IMR-90 (cell line): ENCODE results near the gene RBMS3. TPM values are rescaled to one million over a fixed set of nuclear protein-coding genes. Genes with fewer than 3 reads are reported as not detected.
A peak's percentile ranks its signal among the peaks of the same experiment; 100 is the strongest.

ENCODE experiments used
- ATAC-seq: fragments of 200-7000 bp; cut with Tn5 transposase; 2 replicates; pipeline ENCODE4 v1.9.1; 2020; ENCODE audit warnings: low read depth, mild to moderate bottlenecking, moderate library complexity
- BruUV-seq: library from RNA; stranded (reverse); fragments of 400-500 nt; replicated peaks from 2 replicates; lab custom pipeline; 2021; lab: Mats Ljungman, UMichigan
- CTCF ChIA-PET: fragments of 300-600 bp; formaldehyde crosslinking; extraction: SDS; loops from one replicate; lab custom pipeline; 2021; ENCODE audit warnings: antibody characterized with exemption; lab: Yijun Ruan, JAX
- POLR2A ChIA-PET: fragments of 300-600 bp; sonication (Branson Sonifier 250); formaldehyde crosslinking; loops from one replicate; lab custom pipeline; 2022; ENCODE audit warnings: antibody characterized with exemption; ENCODE audit not compliant: unreplicated experiment; lab: Charles Lee
- DNase-seq: peaks from one replicate; pipeline ENCODE4 v3.0.0; 2013
- H2AFZ ChIP-seq: replicated peaks from 2 replicates; pipeline ENCODE3; 2013; ENCODE audit warnings: low read length, mild to moderate bottlenecking; ENCODE audit not compliant: poor library complexity
- H2AK5ac ChIP-seq: 2 replicates; pipeline ENCODE4 v1.6.1; 2013; ENCODE audit warnings: low read depth, low read length, inconsistent platforms
- H2AK9ac ChIP-seq: replicated peaks from 2 replicates; pipeline ENCODE3; 2013; ENCODE audit warnings: mild to moderate bottlenecking, low read depth, low read length, moderate library complexity; ENCODE audit not compliant: poor library complexity
- H2BK120ac ChIP-seq: 2 replicates; pipeline ENCODE4 v1.6.1; 2013; ENCODE audit warnings: low read depth, low read length, inconsistent platforms
- H2BK15ac ChIP-seq: 3 replicates; pipeline ENCODE4 v1.6.1; 2013; ENCODE audit warnings: low read depth, low read length, inconsistent platforms
- H2BK20ac ChIP-seq: 2 replicates; pipeline ENCODE4 v1.6.1; 2013; ENCODE audit warnings: low read depth, mild to moderate bottlenecking, inconsistent platforms, low read length, moderate library complexity
- H2BK5ac ChIP-seq: 2 replicates; pipeline ENCODE4 v1.6.1; 2013; ENCODE audit warnings: mild to moderate bottlenecking, low read depth, low read length, inconsistent platforms; ENCODE audit not compliant: poor library complexity, severe bottlenecking
- H3K14ac ChIP-seq: replicated peaks from 2 replicates; pipeline ENCODE4 v1.6.1; 2013; ENCODE audit warnings: low read depth, low read length, inconsistent platforms
- H3K18ac ChIP-seq: 2 replicates; pipeline ENCODE4 v1.6.1; 2013; ENCODE audit warnings: low read depth, low read length, control low read depth
- H3K23ac ChIP-seq: 2 replicates; pipeline ENCODE4 v1.6.1; 2013; ENCODE audit warnings: low read depth, low read length, inconsistent platforms
- H3K27ac ChIP-seq: 2 replicates; pipeline ENCODE4 v1.5.1; 2013; ENCODE audit warnings: mild to moderate bottlenecking, control low read depth, low read length; ENCODE audit not compliant: insufficient read depth
- H3K27me3 ChIP-seq: 2 replicates; pipeline ENCODE4 v1.6.1; 2013; ENCODE audit warnings: low read length; ENCODE audit not compliant: control insufficient read depth, insufficient read depth
- H3K36me3 ChIP-seq: 2 replicates; pipeline ENCODE4 v1.6.1; 2013; ENCODE audit warnings: low read length, mixed read lengths; ENCODE audit not compliant: control insufficient read depth, insufficient read depth
- H3K4ac ChIP-seq: 2 replicates; pipeline ENCODE4 v1.6.1; 2013; ENCODE audit warnings: low read depth, low read length, inconsistent platforms
- H3K4me1 ChIP-seq: 2 replicates; pipeline ENCODE4 v1.6.1; 2013; ENCODE audit warnings: low read length, mixed read lengths; ENCODE audit not compliant: control insufficient read depth, insufficient read depth
- H3K4me2 ChIP-seq: 2 replicates; pipeline ENCODE4 v1.6.1; 2013; ENCODE audit warnings: low read depth, mild to moderate bottlenecking, control low read depth, low read length, moderate library complexity
- H3K4me3 ChIP-seq: 2 replicates; pipeline ENCODE4 v1.5.1; 2013; ENCODE audit warnings: low read depth, mild to moderate bottlenecking, control low read depth, low read length, moderate library complexity; ENCODE audit not compliant: insufficient read depth
- H3K56ac ChIP-seq: 2 replicates; pipeline ENCODE4 v1.6.1; 2013; ENCODE audit warnings: low read length, inconsistent platforms; ENCODE audit not compliant: insufficient read depth; ENCODE audit errors: extremely low read depth
- H3K79me1 ChIP-seq, 2 experiments: 2 replicates each; pipeline ENCODE4 v1.6.1; 2013; ENCODE audit warnings: low read length in 2 of 2, inconsistent platforms in 1 of 2, low read depth in 1 of 2
- H3K9ac ChIP-seq: 2 replicates; pipeline ENCODE4 v1.6.1; 2013; ENCODE audit warnings: low read depth, low read length, control low read depth
- H3K9me1 ChIP-seq: 2 replicates; pipeline ENCODE4 v1.6.1; 2013; ENCODE audit warnings: low read length, inconsistent platforms; ENCODE audit not compliant: insufficient read depth
- H3K9me3 ChIP-seq: 2 replicates; pipeline ENCODE4 v1.6.1; 2013; ENCODE audit warnings: low read length; ENCODE audit not compliant: control insufficient read depth, insufficient read depth
- H4K20me1 ChIP-seq: 2 replicates; pipeline ENCODE4 v1.6.1; 2013; ENCODE audit warnings: low read length, inconsistent platforms; ENCODE audit not compliant: insufficient read depth
- H4K5ac ChIP-seq: 2 replicates; pipeline ENCODE4 v1.6.1; 2013; ENCODE audit warnings: mild to moderate bottlenecking, low read depth, low read length, control low read depth
- H4K8ac ChIP-seq, 2 experiments: 2 replicates each; pipeline ENCODE4 v1.6.1; 2013; ENCODE audit warnings: low read depth in 2 of 2, low read length in 2 of 2, control low read depth in 1 of 2, inconsistent platforms in 1 of 2
- H4K91ac ChIP-seq: 2 replicates; pipeline ENCODE4 v1.6.1; 2013; ENCODE audit warnings: low read depth, low read length, inconsistent platforms; ENCODE audit not compliant: insufficient read depth
- BHLHE40 ChIP-seq: fragments of 150-350 bp; IDR thresholded peaks from 2 replicates; pipeline ENCODE4 v1.6.1; 2016; ENCODE audit warnings: mild to moderate bottlenecking, low read depth, low read length
- NFE2L2 ChIP-seq: fragments of 150-350 bp; IDR thresholded peaks from 2 replicates; pipeline ENCODE4 v1.6.1; 2016; ENCODE audit warnings: low read depth, mild to moderate bottlenecking, low read length
- POLR2A ChIP-seq: IDR thresholded peaks from 2 replicates; pipeline ENCODE4 v1.6.1; 2012; ENCODE audit warnings: mild to moderate bottlenecking, low read depth, low read length
- WGBS, 2 experiments: methylation state at CpG; one replicate each; pipeline versions ENCODE4 v1.1.5 to v1.1.7; 2013; ENCODE audit warnings: missing lambda C conversion rate in 2 of 2; ENCODE audit not compliant: insufficient read length in 1 of 2; ENCODE audit errors: extremely low coverage in 2 of 2; 5-methylcytosine and 5-hydroxymethylcytosine counted together
- dilution Hi-C: fragments of 300-500 bp; cut with HindIII; formaldehyde crosslinking; loops from one replicate; pipeline ENCODE4 v1.14.3; 2018; ENCODE audit warnings: low sequenced_read_pairs; ENCODE audit not compliant: unreplicated experiment
- in situ Hi-C: fragments of 300-500 bp; cut with MboI; formaldehyde crosslinking; loops from 3 replicates; pipeline ENCODE4 v1.14.3; 2019; ENCODE audit warnings: low sequenced_read_pairs, inconsistent platforms, mixed read lengths
- intact Hi-C: fragments of 100-400 bp; cut with micrococcal nuclease; formaldehyde crosslinking; loops from 2 replicates; pipeline ENCODE4 v1.10.0; 2022
- polyA plus RNA-seq, 3 experiments: library from polyadenylated mRNA; depleted of rRNA; stranded (reverse); fragments of >200 nt; gene quantifications; 2 replicates each; pipeline ENCODE4 v1.2.3, GENCODE V29; 2012; ENCODE audit warnings: low replicate concordance in 1 of 3
- total RNA-seq: library from RNA; depleted of rRNA; stranded (reverse); fragments of >200 nt; gene quantifications from 2 replicates; pipeline ENCODE4 v1.2.3, GENCODE V29; 2012

The RBMS3 gene
- total and polyA plus RNA-seq, 2 of the 4 experiments (the other 2 are of a cell fraction), result 15.2 to 127 TPM

GRCh38 chr3:29514912-29515311 lies 234.0 kb downstream of the RBMS3 start:
- CTCF ChIA-PET, result interaction anchor here (1.1 to 1.4 kb wide), 3 partner anchors 9 to 42 kb away, joined by 3 read pairs; no protein-coding TSS in a partner anchor

More at GRCh38 chr3:29514912-29515311, 234.0 kb downstream of the RBMS3 start:
- no peak overlapping the region for H3K27ac ChIP-seq
- peak overlapping the region; percentile 21; the same call in 1 of the 2 replicates for H3K18ac ChIP-seq
- H3K4me3 ChIP-seq, result no peak overlapping the region
- H2BK120ac ChIP-seq, result peak overlapping the region; percentile 58; the same call in 1 of the 2 replicates
- dilution Hi-C loops, result no loop called here
- peak overlapping the region; percentile 71; the same call in 1 of the 2 replicates for H3K4ac ChIP-seq
- no peaks in the 10 kb centered on the region for H3K9me3 ChIP-seq
- H3K27me3 ChIP-seq, result no peaks in the 10 kb centered on the region
- in situ Hi-C loops, result no loop called here
- no peak overlapping the region for H3K23ac ChIP-seq
- 60% methylated on average over 1 of the region's 3 CpGs; no CpG with 5 or more reads in 1 of the 2 experiments for WGBS, 2 experiments
- POLR2A ChIA-PET, result no interaction called here
- peaks cover 18 to 42% of the 10 kb centered on the region in 2 experiments for H3K79me1 ChIP-seq
- peak overlapping the region; percentile 55; the same call in 1 of the 2 replicates for H3K4me2 ChIP-seq
- TF ChIP-seq BHLHE40 (no peak), POLR2A (no peak), NFE2L2 (no peak)
- ATAC-seq (peak; percentile 21; the same call in 1 of the 2 replicates), DNase-seq (no peak)
- no peak overlapping the region for H2AFZ ChIP-seq
- H3K36me3 ChIP-seq, result no peaks in the 10 kb centered on the region
- H3K14ac ChIP-seq, result peak overlapping the region; percentile 84
- peaks cover 12% of the 10 kb centered on the region for H3K9me1 ChIP-seq
- intact Hi-C loops, result loop anchor here (5.0 kb wide), 1 partner anchor 33 kb away; no protein-coding TSS in a partner anchor
- H2AK9ac ChIP-seq, result no peak overlapping the region
- H3K9ac ChIP-seq, result no peak overlapping the region
- H4K5ac ChIP-seq, result no peak overlapping the region
- peak overlapping the region; percentile 35; the same call in 1 of the 2 replicates for H2BK20ac ChIP-seq
- peak overlapping the region; percentile 48 for H2BK5ac ChIP-seq
- 0 out of 2 replicates have a peak overlapping the region, but pooled peaks have one; percentile 67 for H2AK5ac ChIP-seq
- H2BK15ac ChIP-seq, result no peak overlapping the region; the same call in 2 of the 3 replicates
- no TSS peak for BruUV-seq
- 0 out of 4 replicates have a peak overlapping the region, but pooled peaks of 1 of the 2 experiments have one; percentile 12 for H4K8ac ChIP-seq
- H4K91ac ChIP-seq, result no peak overlapping the region
- H3K4me1 ChIP-seq, result peaks cover 13% of the 10 kb centered on the region; the same call in 1 of the 2 replicates
- peaks cover 9% of the 10 kb centered on the region; the same call in 1 of the 2 replicates for H4K20me1 ChIP-seq
- no peak overlapping the region for H3K56ac ChIP-seq
